GM12878 (cell line): ENCODE measurements around the gene MTMR1. TPM values are rescaled to one million over a fixed set of nuclear protein-coding genes. Genes with fewer than 3 reads are reported as not detected.

Experiments used
- ATAC-seq: fragments of 200-7000 bp; cut with Tn5 transposase; 3 replicates; pipeline ENCODE4 v1.9.1; 2020; ENCODE audit warnings: mild to moderate bottlenecking, moderate library complexity
- BruUV-seq: library from RNA; stranded (reverse); fragments of 400-500 nt; replicated peaks from 2 replicates; lab custom pipeline; 2021; lab: Mats Ljungman, UMichigan
- CTCF ChIA-PET: fragments of 300-600 bp; sonication (Branson Sonifier 250); formaldehyde crosslinking; extraction: SDS; loops from one replicate; lab custom pipeline; 2021; ENCODE audit warnings: inconsistent platforms; lab: Yijun Ruan, JAX
- POLR2A ChIA-PET: fragments of 350-600 bp; formaldehyde crosslinking; extraction: SDS; loops from one replicate; lab custom pipeline; 2021; ENCODE audit warnings: inconsistent platforms; lab: Charles Lee
- RAD21 ChIA-PET: fragments of 300-600 bp; sonication (Branson Sonifier 250); formaldehyde crosslinking; loops from one replicate; lab custom pipeline; 2023; ENCODE audit warnings: antibody characterized with exemption; ENCODE audit not compliant: unreplicated experiment; lab: Charles Lee
- SMC1A ChIA-PET: fragments of 300-600 bp; sonication (Branson Sonifier 250); formaldehyde crosslinking; loops from one replicate; lab custom pipeline; 2023; ENCODE audit not compliant: unreplicated experiment, uncharacterized antibody; lab: Charles Lee
- DNase-seq: peaks from one replicate; pipeline ENCODE4 v3.0.0-alpha.2; 2011; ENCODE audit warnings: low read depth, low spot score
- FAIRE-seq: peaks from 3 replicates; lab custom pipeline; 2011; peaks lifted over from hg19 to GRCh38; lab: Jason Lieb, UNC
- H2AFZ ChIP-seq: 2 replicates; pipeline ENCODE4 v1.6.0; 2011; ENCODE audit warnings: low read depth, low read length, control low read depth; ENCODE audit not compliant: control insufficient read depth
- H3K27ac ChIP-seq: 2 replicates; pipeline ENCODE4 v1.5.1; 2011; ENCODE audit warnings: control low read depth; ENCODE audit not compliant: control insufficient read depth, insufficient read depth
- H3K27me3 ChIP-seq, 2 experiments: replicated peaks in 1 of 2; 2 replicates each; pipeline versions ENCODE4 v1.6.0 to v1.6.1; 2011; ENCODE audit warnings: low read length in 1 of 2; ENCODE audit not compliant: control insufficient read depth in 2 of 2, insufficient read depth in 2 of 2
- H3K36me3 ChIP-seq, 2 experiments: 2 replicates each; pipeline ENCODE4 v1.5.1; 2011; ENCODE audit warnings: low read length in 1 of 2; ENCODE audit not compliant: control insufficient read depth in 2 of 2, insufficient read depth in 2 of 2
- H3K4me1 ChIP-seq: 2 replicates; pipeline ENCODE4 v1.6.1; 2011; ENCODE audit warnings: mild to moderate bottlenecking, low read length, moderate library complexity, mixed read lengths; ENCODE audit not compliant: control insufficient read depth, insufficient read depth
- H3K4me2 ChIP-seq: 2 replicates; pipeline ENCODE4 v1.6.0; 2011; ENCODE audit warnings: control low read depth; ENCODE audit not compliant: control insufficient read depth, insufficient read depth
- H3K4me3 ChIP-seq: fragments of 200-600 bp; sonication (generic); 2 replicates; pipeline ENCODE4 v1.5.1; 2016
- H3K79me2 ChIP-seq: 2 replicates; pipeline ENCODE4 v1.6.0; 2011; ENCODE audit warnings: low read length; ENCODE audit not compliant: control insufficient read depth, insufficient read depth
- H3K9ac ChIP-seq: 2 replicates; pipeline ENCODE4 v1.8.0; 2011; ENCODE audit warnings: low read length, control low read depth, mixed read lengths; ENCODE audit not compliant: control insufficient read depth, insufficient read depth
- H3K9me3 ChIP-seq: replicated peaks from 3 replicates; pipeline ENCODE4 v1.5.1; 2011; ENCODE audit warnings: mild to moderate bottlenecking, low read length; ENCODE audit not compliant: control insufficient read depth, insufficient read depth
- H4K20me1 ChIP-seq: 2 replicates; pipeline ENCODE4 v1.6.0; 2011; ENCODE audit not compliant: control insufficient read depth, insufficient read depth
- CHD2 ChIP-seq: IDR thresholded peaks from 2 replicates; pipeline ENCODE4 v1.6.1; 2011; ENCODE audit warnings: low read depth, low read length, improper control_type of control experiment, borderline replicate concordance
- ELK1 ChIP-seq: IDR thresholded peaks from 2 replicates; pipeline ENCODE4 v1.6.1; 2012; ENCODE audit warnings: low read depth, low read length, improper control_type of control experiment
- HDAC2 ChIP-seq: fragments of 200-600 bp; sonication (generic); IDR thresholded peaks from 2 replicates; pipeline ENCODE4 v1.6.1; 2017
- KLF5 ChIP-seq: fragments of 450-650 bp; IDR thresholded peaks from 2 replicates; pipeline ENCODE4 v1.6.1; 2014; ENCODE audit warnings: mild to moderate bottlenecking; ENCODE audit not compliant: partially characterized antibody
- MTA2 ChIP-seq: fragments of 450-650 bp; IDR thresholded peaks from 2 replicates; pipeline ENCODE4 v1.6.1; 2016; ENCODE audit warnings: low read depth, mild to moderate bottlenecking, moderate library complexity
- NR2C1 ChIP-seq: fragments of 450-650 bp; IDR thresholded peaks from 2 replicates; pipeline ENCODE4 v1.6.1; 2017; ENCODE audit warnings: antibody characterized with exemption, mild to moderate bottlenecking, moderate library complexity
- PAX5 ChIP-seq: IDR thresholded peaks from 2 replicates; pipeline ENCODE4 v1.6.1; 2011; ENCODE audit warnings: low read depth, low read length, borderline replicate concordance
- POLR2A ChIP-seq: IDR thresholded peaks from 2 replicates; pipeline ENCODE4 v1.6.1; 2011; ENCODE audit warnings: low read depth, mild to moderate bottlenecking, low read length
- RELA ChIP-seq: fragments of 450-650 bp; IDR thresholded peaks from 2 replicates; pipeline ENCODE4 v1.8.0; 2014; ENCODE audit warnings: borderline replicate concordance; ENCODE audit not compliant: partially characterized antibody
- SMAD5 ChIP-seq: IDR thresholded peaks from 2 replicates; pipeline ENCODE4 v1.6.1; 2016; ENCODE audit warnings: antibody characterized with exemption, low read depth
- TCF12 ChIP-seq: IDR thresholded peaks from 2 replicates; pipeline ENCODE4 v1.6.1; 2011; ENCODE audit warnings: low read depth, mild to moderate bottlenecking, low read length
- YBX1 ChIP-seq: fragments of 450-650 bp; IDR thresholded peaks from 2 replicates; pipeline ENCODE4 v1.6.1; 2016; ENCODE audit warnings: antibody characterized with exemption
- ZNF217 ChIP-seq: fragments of 450-650 bp; IDR thresholded peaks from 2 replicates; pipeline ENCODE4 v1.6.1; 2017; ENCODE audit warnings: antibody characterized with exemption, mild to moderate bottlenecking
- ZNF622 ChIP-seq: fragments of 450-650 bp; IDR thresholded peaks from 2 replicates; pipeline ENCODE4 v1.6.1; 2017; ENCODE audit warnings: mild to moderate bottlenecking, inconsistent platforms
- ZZZ3 ChIP-seq: IDR thresholded peaks from 2 replicates; pipeline ENCODE4 v1.6.1; 2011; ENCODE audit warnings: low read depth; ENCODE audit not compliant: control insufficient read depth, insufficient read length
- WGBS: methylation state at CpG from one replicate; pipeline ENCODE4 v1.1.6; 2016; ENCODE audit warnings: low lambda C conversion rate; ENCODE audit not compliant: insufficient replicate concordance, insufficient coverage; ENCODE audit errors: missing lambda C conversion rate; 5-methylcytosine and 5-hydroxymethylcytosine counted together
- in situ Hi-C: fragments of 300-500 bp; cut with MboI; formaldehyde crosslinking; loops from 9 replicates; pipeline ENCODE4 v1.14.3; 2018; ENCODE audit warnings: mixed read lengths
- intact Hi-C: fragments of 100-400 bp; cut with micrococcal nuclease; formaldehyde crosslinking; loops from one replicate; pipeline ENCODE4 v1.14.2; 2022; ENCODE audit not compliant: unreplicated experiment
- polyA plus RNA-seq, 11 experiments: library from polyadenylated mRNA; depleted of rRNA in 4 of 11; unstranded in 6 of 11; stranded (reverse) in 5 of 11; fragments of >200 nt; fragmentation: Nextera tagmentation in 4 of 11; fragmentation: Illumina TruSeq in 1 of 11; extraction: Ambion mirVana in 4 of 11; extraction: Trizol in 1 of 11; gene quantifications; 1 replicate in 1 of 11; 2 replicates in 10 of 11; pipeline versions ENCODE4 v1.2.1 to v1.2.3, GENCODE V29; 2011 to 2016; ENCODE audit warnings: inconsistent platforms in 2 of 11, missing spikeins in 2 of 11, low read depth in 1 of 11
- total RNA-seq, 4 experiments: library from RNA; depleted of rRNA in 3 of 4; stranded (reverse); fragments of >200 nt in 3 of 4; fragmentation: Illumina TruSeq in 1 of 4; extraction: Trizol in 1 of 4; gene quantifications; 2 replicates each; pipeline versions ENCODE4 v1.2.1 to v1.2.3, GENCODE V29; 2013 to 2021
- TF ChIP-seq, protein P1 (sequence below), 3 experiments: IDR thresholded peaks in 2 of 3; conservative IDR thresholded peaks in 1 of 3; 2 replicates each; pipeline ENCODE4 v1.5.1; 2011; ENCODE audit warnings: low read depth in 3 of 3, low read length in 3 of 3, mild to moderate bottlenecking in 3 of 3, control low read depth in 2 of 3, moderate library complexity in 2 of 3, inconsistent platforms in 1 of 3, mixed read lengths in 1 of 3; ENCODE audit not compliant: control insufficient read depth in 2 of 3, insufficient read depth in 1 of 3; ENCODE audit errors: extremely low read depth in 1 of 3
- TF ChIP-seq, protein P2 (sequence below): fragments of 450-650 bp; IDR thresholded peaks from 2 replicates; pipeline ENCODE4 v1.6.1; 2017; ENCODE audit warnings: mild to moderate bottlenecking, low read depth, inconsistent platforms; ENCODE audit not compliant: poor library complexity, severe bottlenecking

Gene MTMR1
- total and polyA plus RNA-seq, 10 of the 15 experiments (the other 5 are each of a cell fraction or from before 2014, with no cell fraction given): 1.2 to 32.2 (median 22.9) TPM

DNA sequence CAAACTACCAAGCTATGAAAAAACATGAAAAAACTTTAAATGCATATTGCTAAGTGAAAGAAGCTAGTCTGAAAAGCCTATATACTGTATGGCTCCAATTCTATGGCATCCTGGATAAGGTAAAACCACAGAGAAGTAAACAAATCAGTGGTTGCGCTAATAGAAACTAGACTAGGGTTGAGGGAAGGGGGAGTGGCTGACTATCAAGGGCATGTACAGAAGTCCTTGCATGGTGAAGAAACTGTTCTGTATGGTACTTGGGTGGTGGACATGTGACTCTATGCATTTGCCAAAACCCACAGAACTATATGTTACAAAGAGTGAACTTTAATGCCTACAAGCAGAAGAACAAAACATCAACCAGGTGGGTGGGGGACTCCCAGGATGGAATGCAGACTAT is 96.8 kb downstream of the MTMR1 start (continued):
- TF ChIP-seq, protein P1, sequence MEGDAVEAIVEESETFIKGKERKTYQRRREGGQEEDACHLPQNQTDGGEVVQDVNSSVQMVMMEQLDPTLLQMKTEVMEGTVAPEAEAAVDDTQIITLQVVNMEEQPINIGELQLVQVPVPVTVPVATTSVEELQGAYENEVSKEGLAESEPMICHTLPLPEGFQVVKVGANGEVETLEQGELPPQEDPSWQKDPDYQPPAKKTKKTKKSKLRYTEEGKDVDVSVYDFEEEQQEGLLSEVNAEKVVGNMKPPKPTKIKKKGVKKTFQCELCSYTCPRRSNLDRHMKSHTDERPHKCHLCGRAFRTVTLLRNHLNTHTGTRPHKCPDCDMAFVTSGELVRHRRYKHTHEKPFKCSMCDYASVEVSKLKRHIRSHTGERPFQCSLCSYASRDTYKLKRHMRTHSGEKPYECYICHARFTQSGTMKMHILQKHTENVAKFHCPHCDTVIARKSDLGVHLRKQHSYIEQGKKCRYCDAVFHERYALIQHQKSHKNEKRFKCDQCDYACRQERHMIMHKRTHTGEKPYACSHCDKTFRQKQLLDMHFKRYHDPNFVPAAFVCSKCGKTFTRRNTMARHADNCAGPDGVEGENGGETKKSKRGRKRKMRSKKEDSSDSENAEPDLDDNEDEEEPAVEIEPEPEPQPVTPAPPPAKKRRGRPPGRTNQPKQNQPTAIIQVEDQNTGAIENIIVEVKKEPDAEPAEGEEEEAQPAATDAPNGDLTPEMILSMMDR (IDR thresholded peaks at IDR 0.05 in 2 of 3, conservative IDR thresholded peaks at IDR 0.05 in 1 of 3; ENCODE audit: control insufficient read depth in 2 of 3, extremely low read depth in 1 of 3, insufficient read depth in 1 of 3, low read depth in 3 of 3, low read length in 3 of 3): no peak
- TF ChIP-seq ZNF217 (no peak), HDAC2 (no peak), NR2C1 (no peak), ELK1 (no peak), PAX5 (no peak)
- TF ChIP-seq, protein P2, sequence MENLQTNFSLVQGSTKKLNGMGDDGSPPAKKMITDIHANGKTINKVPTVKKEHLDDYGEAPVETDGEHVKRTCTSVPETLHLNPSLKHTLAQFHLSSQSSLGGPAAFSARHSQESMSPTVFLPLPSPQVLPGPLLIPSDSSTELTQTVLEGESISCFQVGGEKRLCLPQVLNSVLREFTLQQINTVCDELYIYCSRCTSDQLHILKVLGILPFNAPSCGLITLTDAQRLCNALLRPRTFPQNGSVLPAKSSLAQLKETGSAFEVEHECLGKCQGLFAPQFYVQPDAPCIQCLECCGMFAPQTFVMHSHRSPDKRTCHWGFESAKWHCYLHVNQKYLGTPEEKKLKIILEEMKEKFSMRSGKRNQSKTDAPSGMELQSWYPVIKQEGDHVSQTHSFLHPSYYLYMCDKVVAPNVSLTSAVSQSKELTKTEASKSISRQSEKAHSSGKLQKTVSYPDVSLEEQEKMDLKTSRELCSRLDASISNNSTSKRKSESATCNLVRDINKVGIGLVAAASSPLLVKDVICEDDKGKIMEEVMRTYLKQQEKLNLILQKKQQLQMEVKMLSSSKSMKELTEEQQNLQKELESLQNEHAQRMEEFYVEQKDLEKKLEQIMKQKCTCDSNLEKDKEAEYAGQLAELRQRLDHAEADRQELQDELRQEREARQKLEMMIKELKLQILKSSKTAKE: no peak

GRCh38 chrX:150792949-150793527 is 99.8 kb downstream of the MTMR1 start:
- FAIRE-seq: no peak
- Histone ChIP-seq H3K27me3 (no peaks in the 10 kb centered on the region), H3K36me3 (no peaks in the 10 kb centered on the region; a peak in 1 of 4 replicates), H3K4me2 (no peak overlapping the region), H4K20me1 (no peaks in the 10 kb centered on the region), H3K9me3 (no peaks in the 10 kb centered on the region), H3K4me3 (no peak overlapping the region), H2AFZ (no peak overlapping the region), H3K9ac (no peak overlapping the region), H3K4me1 (no peaks in the 10 kb centered on the region), H3K79me2 (no peaks in the 10 kb centered on the region), H3K27ac (no peak overlapping the region)
- 20% methylated on average over 5 of the region's 5 CpGs for WGBS
- RAD21 ChIA-PET: no interaction called here
- in situ Hi-C loops (loop anchor here (25.0 kb wide), 1 partner anchor 594 kb away; the partner anchor contains the start of gene VMA21), intact Hi-C loops (no loop called here)
- ATAC-seq: no peak
- SMC1A ChIA-PET: no interaction called here
- POLR2A ChIA-PET: no interaction called here
- CTCF ChIA-PET: no interaction called here
- BruUV-seq: no TSS peak
- TF ChIP-seq ELK1 (no peak), CHD2 (no peak), YBX1 (no peak), ZNF622 (no peak), TCF12 (no peak), RELA (no peak), KLF5 (no peak), POLR2A (no peak), MTA2 (no peak), SMAD5 (no peak), ZZZ3 (no peak)
- no peak for DNase-seq
